Karpas-422 (cell line): Measurements from ENCODE around the gene WNT7B. TPM values are rescaled to one million over a fixed set of nuclear protein-coding genes. Genes with fewer than 3 reads are reported as not detected.

ENCODE experiments used
- DNase-seq: peaks from one replicate; pipeline ENCODE4 v3.0.0-alpha.2; 2015
- H2AFZ ChIP-seq: fragments of 200-600 bp; sonication (generic); 2 replicates; pipeline ENCODE4 v1.6.1; 2014; ENCODE audit warnings: antibody characterized with exemption, low read length, mixed read lengths
- H3K27ac ChIP-seq: fragments of 200-600 bp; sonication (generic); 2 replicates; pipeline ENCODE4 v1.5.1; 2014; ENCODE audit warnings: mild to moderate bottlenecking, low read length, moderate library complexity
- H3K27me3 ChIP-seq: fragments of 200-600 bp; sonication (generic); 2 replicates; pipeline ENCODE4 v1.6.1; 2014; ENCODE audit warnings: low read length, mixed read lengths
- H3K36me3 ChIP-seq: fragments of 200-600 bp; sonication (generic); 2 replicates; pipeline ENCODE4 v1.6.1; 2014; ENCODE audit warnings: low read length, mixed read lengths; ENCODE audit not compliant: insufficient read depth
- H3K4me1 ChIP-seq: fragments of 200-600 bp; sonication (generic); 2 replicates; pipeline ENCODE4 v1.6.1; 2014; ENCODE audit warnings: mild to moderate bottlenecking, low read length, mixed read lengths
- H3K4me2 ChIP-seq: fragments of 200-600 bp; sonication (generic); 2 replicates; pipeline ENCODE4 v1.6.1; 2014; ENCODE audit warnings: low read length, low read depth, mild to moderate bottlenecking; ENCODE audit not compliant: poor library complexity, severe bottlenecking
- H3K4me3 ChIP-seq: fragments of 200-600 bp; sonication (generic); 2 replicates; pipeline ENCODE4 v1.5.1; 2014; ENCODE audit warnings: mild to moderate bottlenecking, antibody characterized with exemption, low read length, mixed read lengths
- H3K79me2 ChIP-seq: fragments of 200-600 bp; sonication (generic); 2 replicates; pipeline ENCODE4 v1.6.1; 2014; ENCODE audit warnings: mild to moderate bottlenecking, low read length, mixed read lengths
- H3K9ac ChIP-seq: fragments of 200-600 bp; sonication (generic); 2 replicates; pipeline ENCODE4 v1.6.0; 2014; ENCODE audit warnings: low read length
- H3K9me2 ChIP-seq: fragments of 200-600 bp; sonication (generic), shearing (Covaris generic); replicated peaks from 2 replicates; pipeline ENCODE4 v1.6.0; 2014; ENCODE audit warnings: mild to moderate bottlenecking, low read length, moderate library complexity; ENCODE audit not compliant: insufficient read depth
- H3K9me3 ChIP-seq: fragments of 300-700, 200-600 bp; sonication (generic); 2 replicates; pipeline ENCODE4 v1.6.1; 2014; ENCODE audit warnings: low read length, mixed read lengths
- H4K20me1 ChIP-seq: fragments of 200-600 bp; sonication (generic); 2 replicates; pipeline ENCODE4 v1.6.1; 2014; ENCODE audit warnings: mild to moderate bottlenecking, antibody characterized with exemption, low read length, low read depth; ENCODE audit not compliant: insufficient read depth
- total RNA-seq: library from RNA; depleted of rRNA; stranded (reverse); fragments of >200 nt; shearing (Covaris generic); gene quantifications from 2 replicates; pipeline ENCODE4 v1.2.3, GENCODE V29; 2014; ENCODE audit warnings: low replicate concordance

Gene WNT7B
- total RNA-seq, 1 experiment from 2014 or later = not detected

- Histone ChIP-seq H3K4me2 (no peak overlapping the region), H3K9me3 (no peaks in the 10 kb centered on the region), H3K9ac (no peak overlapping the region), H3K4me1 (no peaks in the 10 kb centered on the region), H2AFZ (no peak overlapping the region), H3K27me3 (no peaks in the 10 kb centered on the region), H3K9me2 (no peaks in the 10 kb centered on the region), H3K79me2 (no peaks in the 10 kb centered on the region), H3K27ac (no peak overlapping the region), H4K20me1 (no peaks in the 10 kb centered on the region; the same call in 1 of the 2 replicates), H3K4me3 (no peak overlapping the region), H3K36me3 (no peaks in the 10 kb centered on the region)
- DNase-seq = no peak
Measured at GRCh38 chr22:45932071-45932470, 44.9 kb downstream of the WNT7B start.

- Histone ChIP-seq H3K9me3 (no peaks in the 10 kb centered on the region), H3K4me1 (no peaks in the 10 kb centered on the region), H3K4me2 (no peak overlapping the region), H3K9me2 (no peaks in the 10 kb centered on the region), H4K20me1 (no peaks in the 10 kb centered on the region; the same call in 1 of the 2 replicates), H2AFZ (no peak overlapping the region), H3K27ac (no peak overlapping the region), H3K27me3 (no peaks in the 10 kb centered on the region), H3K79me2 (no peaks in the 10 kb centered on the region), H3K9ac (no peak overlapping the region), H3K4me3 (no peak overlapping the region), H3K36me3 (no peaks in the 10 kb centered on the region)
- DNase-seq = no peak
Measured at GRCh38 chr22:45931042-45931441, 45.9 kb downstream of the WNT7B start.

- no peaks in the 10 kb centered on the region; the same call in 1 of the 2 replicates for H4K20me1 ChIP-seq
- no peak for DNase-seq
- no peaks in the 10 kb centered on the region for H3K79me2 ChIP-seq
- no peaks in the 10 kb centered on the region for H3K27me3 ChIP-seq
- no peaks in the 10 kb centered on the region for H3K36me3 ChIP-seq
- no peak overlapping the region for H2AFZ ChIP-seq
- H3K4me1 ChIP-seq = no peaks in the 10 kb centered on the region
- H3K9me2 ChIP-seq = no peaks in the 10 kb centered on the region
- H3K9me3 ChIP-seq = no peaks in the 10 kb centered on the region
- H3K4me3 ChIP-seq = no peak overlapping the region
- no peak overlapping the region for H3K4me2 ChIP-seq
- H3K27ac ChIP-seq = no peak overlapping the region
- H3K9ac ChIP-seq = no peak overlapping the region
Measured at GRCh38 chr22:45930324-45930723, 46.6 kb downstream of the WNT7B start.

GRCh38 chr22:45929649-45930048 lies 47.3 kb downstream of the WNT7B start:
- Histone ChIP-seq H3K9ac (no peak overlapping the region), H4K20me1 (no peaks in the 10 kb centered on the region), H3K4me1 (no peaks in the 10 kb centered on the region), H2AFZ (no peak overlapping the region), H3K27me3 (no peaks in the 10 kb centered on the region), H3K4me2 (no peak overlapping the region), H3K4me3 (no peak overlapping the region), H3K9me2 (no peaks in the 10 kb centered on the region), H3K27ac (no peak overlapping the region), H3K9me3 (no peaks in the 10 kb centered on the region), H3K36me3 (no peaks in the 10 kb centered on the region), H3K79me2 (no peaks in the 10 kb centered on the region)
- no peak for DNase-seq

- no peak overlapping the region for H3K9ac ChIP-seq
- no peaks in the 10 kb centered on the region for H3K27me3 ChIP-seq
- H3K4me2 ChIP-seq = no peak overlapping the region
- no peak overlapping the region for H2AFZ ChIP-seq
- H3K9me3 ChIP-seq = no peaks in the 10 kb centered on the region
- no peak overlapping the region for H3K27ac ChIP-seq
- DNase-seq = no peak
- no peaks in the 10 kb centered on the region for H3K36me3 ChIP-seq
- no peaks in the 10 kb centered on the region for H3K79me2 ChIP-seq
- H3K4me3 ChIP-seq = no peak overlapping the region
- no peaks in the 10 kb centered on the region for H3K9me2 ChIP-seq
- no peaks in the 10 kb centered on the region for H3K4me1 ChIP-seq
- no peaks in the 10 kb centered on the region for H4K20me1 ChIP-seq
Measured at GRCh38 chr22:45928726-45929368, 48.1 kb downstream of the WNT7B start.

GRCh38 chr22:45927059-45927458 lies 49.9 kb downstream of the WNT7B start:
- H3K9me2 ChIP-seq = no peaks in the 10 kb centered on the region
- H3K79me2 ChIP-seq = no peaks in the 10 kb centered on the region
- H3K36me3 ChIP-seq = no peaks in the 10 kb centered on the region
- H4K20me1 ChIP-seq = no peaks in the 10 kb centered on the region
- H3K27ac ChIP-seq = no peak overlapping the region
- no peak for DNase-seq
- H2AFZ ChIP-seq = no peak overlapping the region
- no peaks in the 10 kb centered on the region for H3K4me1 ChIP-seq
- H3K9ac ChIP-seq = no peak overlapping the region
- no peak overlapping the region for H3K4me2 ChIP-seq
- H3K4me3 ChIP-seq = no peak overlapping the region
- no peaks in the 10 kb centered on the region for H3K27me3 ChIP-seq
- H3K9me3 ChIP-seq = no peaks in the 10 kb centered on the region

- H3K4me3 ChIP-seq = no peak overlapping the region
Measured at GRCh38 chr22:45926433-45926832, 50.5 kb downstream of the WNT7B start.

GRCh38 chr22:45925811-45926351 lies 51.1 kb downstream of the WNT7B start:
- Histone ChIP-seq H4K20me1 (peaks cover 4% of the 10 kb centered on the region; the same call in 1 of the 2 replicates), H3K36me3 (no peaks in the 10 kb centered on the region), H3K79me2 (no peaks in the 10 kb centered on the region), H3K4me3 (no peak overlapping the region), H3K9ac (no peak overlapping the region), H2AFZ (no peak overlapping the region), H3K27me3 (no peaks in the 10 kb centered on the region), H3K4me1 (no peaks in the 10 kb centered on the region), H3K4me2 (no peak overlapping the region), H3K9me2 (no peaks in the 10 kb centered on the region), H3K9me3 (no peaks in the 10 kb centered on the region), H3K27ac (no peak overlapping the region)
- DNase-seq = no peak

More at GRCh38 chr22:45926433-45926832, 50.5 kb downstream of the WNT7B start:
- no peaks in the 10 kb centered on the region for H3K36me3 ChIP-seq
- DNase-seq = no peak
- no peaks in the 10 kb centered on the region for H3K9me2 ChIP-seq
- H3K9me3 ChIP-seq = no peaks in the 10 kb centered on the region
- H3K27me3 ChIP-seq = no peaks in the 10 kb centered on the region
- H2AFZ ChIP-seq = no peak overlapping the region
- no peaks in the 10 kb centered on the region for H4K20me1 ChIP-seq
- no peaks in the 10 kb centered on the region for H3K4me1 ChIP-seq
- H3K27ac ChIP-seq = no peak overlapping the region
- H3K4me2 ChIP-seq = no peak overlapping the region
- H3K9ac ChIP-seq = no peak overlapping the region
- H3K79me2 ChIP-seq = no peaks in the 10 kb centered on the region
